Measurements from ENCODE around the gene ECE2. TPM values are rescaled to one million over a fixed set of nuclear protein-coding genes. Genes with fewer than 3 reads are reported as not detected.

Gene ECE2
- total RNA-seq, 6 donors from 2014 or later: not detected

- peak in 2 of 4 donors; percentile 36 to 79 for TF ChIP-seq POLR2A (IDR thresholded peaks at IDR 0.05)
- peak; percentile 73 to 75 for TF ChIP-seq POLR2AphosphoS5 (IDR thresholded peaks at IDR 0.05)
- TF ChIP-seq EP300 (IDR thresholded peaks at IDR 0.05): no peak
- TF ChIP-seq CTCF (IDR thresholded peaks at IDR 0.05): peak in 2 of 6 experiments; percentile 7 to 25
- 0% methylated on average over 21 to 43 of the region's 49 CpGs for WGBS, 2 donors
Measured at GRCh38 chr3:184248454-184249411, 27.1 kb upstream of the ECE2 start, which contains the start of gene ALG3. Gene ALG3 (minus strand): TSS chr3:184248962. CDS start chr3:184248940, 22 bp downstream.

GRCh38 chr3:184249412-184250166 lies 26.2 kb upstream of the ECE2 start, which contains the start of gene EEF1AKMT4:
Gene EEF1AKMT4 (plus strand): TSS chr3:184249672. CDS start chr3:184249695, 23 bp downstream.
- WGBS, 2 donors: 0% methylated on average over 11 to 49 of the region's 54 CpGs
- Histone ChIP-seq H3K4me3 (peak within 1 kb of the TSS; percentile 73 to 94 (median 80)), H3K27me3 (no peaks in the 10 kb centered on the region), H3K36me3 (peaks cover 3 to 11% (median 8%) of the 10 kb centered on the region in 4 donors), H3K27ac (peak within 1 kb of the TSS; percentile 84 to 91 (median 86)), H3K4me1 (peaks cover 11 to 34% (median 17%) of the 10 kb centered on the region in 4 donors), H3K9me3 (no peaks in the 10 kb centered on the region)
- DNase-seq (peak; percentile 97 to 98), ATAC-seq (ENCODE audit: low FRiP score in 2 of 2) (peak; percentile 99)
- TF ChIP-seq EP300 (IDR thresholded peaks at IDR 0.05) (no peak), CTCF (IDR thresholded peaks at IDR 0.05) (peak; percentile 36 to 87 (median 64)), POLR2AphosphoS5 (IDR thresholded peaks at IDR 0.05) (peak; percentile 58 to 60), POLR2A (IDR thresholded peaks at IDR 0.05) (peak in 1 of 4 donors; percentile 51)

More at GRCh38 chr3:184248454-184249411, 27.1 kb upstream of the ECE2 start, which contains the start of gene ALG3:
- peak within 1 kb of the TSS; percentile 73 to 94 (median 80) for H3K4me3 ChIP-seq
- ATAC-seq (ENCODE audit: low FRiP score in 2 of 2) (peak; percentile 93 to 94), DNase-seq (peak; percentile 80 to 93)
- H3K27me3 ChIP-seq: no peaks in the 10 kb centered on the region
- peaks cover 6 to 20% (median 16%) of the 10 kb centered on the region in 4 donors for H3K36me3 ChIP-seq
- peak within 1 kb of the TSS; percentile 84 to 91 (median 86) for H3K27ac ChIP-seq
- H3K9me3 ChIP-seq: no peaks in the 10 kb centered on the region
- peaks cover 11 to 34% (median 17%) of the 10 kb centered on the region in 4 donors for H3K4me1 ChIP-seq

- H3K4me3 ChIP-seq: peak overlapping the region; percentile 73 to 94 (median 80)
- H3K36me3 ChIP-seq: peaks cover 0 to 4% (median 1%) of the 10 kb centered on the region in 4 donors
- DNase-seq: peak in 1 of 2 donors; percentile 92
- TF ChIP-seq CTCF (IDR thresholded peaks at IDR 0.05): peak; percentile 72 to 92 (median 84)
- TF ChIP-seq EP300 (IDR thresholded peaks at IDR 0.05): no peak
- peak; percentile 89 to 94 for ATAC-seq (ENCODE audit: low FRiP score in 2 of 2)
- H3K9me3 ChIP-seq: no peaks in the 10 kb centered on the region
- H3K4me1 ChIP-seq: peaks cover 11 to 34% (median 17%) of the 10 kb centered on the region in 4 donors
- no peaks in the 10 kb centered on the region for H3K27me3 ChIP-seq
- 14 to 15% methylated on average over 17 to 20 of the region's 20 CpGs for WGBS, 2 donors
- peak overlapping the region; percentile 50 to 91 (median 86) for H3K27ac ChIP-seq
Measured at GRCh38 chr3:184250167-184250828, 25.5 kb upstream of the ECE2 start.

- no peaks in the 10 kb centered on the region for H3K9me3 ChIP-seq
- H3K27ac ChIP-seq: no peak overlapping the region
- ATAC-seq (ENCODE audit: low FRiP score in 2 of 2): no peak
- DNase-seq: no peak
- 89 to 94% methylated on average over 3 of the region's 3 CpGs for WGBS, 2 donors
- peaks cover 9 to 16% (median 11%) of the 10 kb centered on the region in 4 donors for H3K4me1 ChIP-seq
- H3K27me3 ChIP-seq: peaks cover 0 to 10% (median 5%) of the 10 kb centered on the region in 4 donors
- TF ChIP-seq EP300 (IDR thresholded peaks at IDR 0.05) (no peak), POLR2A (IDR thresholded peaks at IDR 0.05) (no peak), POLR2AphosphoS5 (IDR thresholded peaks at IDR 0.05) (no peak), CTCF (IDR thresholded peaks at IDR 0.05) (no peak)
- H3K4me3 ChIP-seq: no peak overlapping the region
- H3K36me3 ChIP-seq: peaks cover 0 to 3% (median 0%) of the 10 kb centered on the region in 4 donors
Measured at GRCh38 chr3:184255291-184256039, 20.4 kb upstream of the ECE2 start.

All from upper lobe of left lung (tissue), 6 donors.